SIG-M5 treated with dmso at 0.1 percent for 504 hours (cell line): ENCODE measurements around the gene CDH7.

Experiments used
- DNase-seq: peaks from one replicate; lab custom pipeline; 2025; ENCODE audit not compliant: unreplicated experiment; lab: John Stamatoyannopoulos, UW

Gene CDH7

GRCh38 chr18:65906621-65907034 is 155.8 kb downstream of the CDH7 start:
- DNase-seq = no peak

- no peak for DNase-seq
These were observed 156.5 kb downstream of the CDH7 start for GRCh38 chr18:65907281-65907680.

GRCh38 chr18:65919018-65919417 is 168.2 kb downstream of the CDH7 start:
- no peak for DNase-seq

- no peak for DNase-seq
These were observed 168.9 kb downstream of the CDH7 start for GRCh38 chr18:65919663-65920062.

GRCh38 chr18:65922103-65922502 is 171.3 kb downstream of the CDH7 start:
- DNase-seq = no peak

- no peak for DNase-seq
These were observed 174.1 kb downstream of the CDH7 start for GRCh38 chr18:65924904-65925303.

- DNase-seq = no peak
These were observed 184.1 kb downstream of the CDH7 start for GRCh38 chr18:65934874-65935273.

GRCh38 chr18:65936678-65937077 is 185.9 kb downstream of the CDH7 start:
- no peak for DNase-seq

GRCh38 chr18:65937180-65937579 is 186.4 kb downstream of the CDH7 start:
- DNase-seq = no peak

- peak; percentile 28 for DNase-seq
These were observed 188.0 kb downstream of the CDH7 start for GRCh38 chr18:65938592-65939372.
